ENCODE data around the gene CYB561D2.

Gene CYB561D2

DNA sequence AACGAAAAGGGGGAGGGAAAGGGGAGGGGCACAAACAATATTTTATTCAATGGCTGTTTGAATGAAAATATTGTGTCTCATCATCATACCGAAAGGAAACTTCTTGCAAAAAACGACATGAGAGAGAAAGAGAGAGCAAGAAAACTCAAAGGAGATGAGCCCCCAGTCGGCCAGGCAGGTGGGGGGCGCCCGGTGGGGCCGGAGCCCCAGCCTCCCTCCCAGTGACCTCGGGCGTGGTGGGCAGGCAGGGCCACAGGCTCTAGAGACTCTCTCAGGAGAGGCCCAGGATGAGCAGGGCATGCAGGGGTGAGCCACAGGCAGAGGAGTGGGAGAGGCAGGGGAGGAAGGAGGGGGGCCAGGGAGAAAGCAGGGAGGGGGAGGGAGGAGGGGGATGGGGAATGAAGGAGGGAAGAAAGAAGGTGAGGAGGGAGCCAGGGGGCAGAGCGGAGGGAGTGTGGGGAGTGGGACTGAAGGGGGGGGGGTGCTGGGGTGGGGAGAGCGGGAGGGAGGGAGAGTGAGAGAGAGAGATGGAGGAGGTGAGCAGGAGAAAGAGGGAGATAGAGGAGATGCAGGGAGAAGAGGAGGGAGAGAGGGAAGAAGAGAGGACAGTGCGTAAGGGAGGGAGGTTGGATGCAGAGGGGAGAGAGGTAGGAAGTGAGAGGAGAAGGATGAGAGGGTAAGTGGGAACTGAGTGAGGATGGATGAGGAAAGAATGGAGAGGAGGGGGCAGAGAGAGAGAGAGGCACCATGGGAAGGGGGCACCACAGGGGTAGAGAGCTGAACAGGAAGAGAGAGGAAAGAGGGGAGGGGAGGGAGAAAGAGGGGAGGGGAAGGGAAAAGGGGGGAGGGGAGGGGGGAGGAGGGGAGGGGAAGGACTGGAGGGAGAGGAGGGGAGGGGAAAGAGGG lies 22.7 kb downstream of the CYB561D2 start:
- H3K4me3 ChIP-seq (ENCODE audit: low read depth in 1 of 2, low read length in 2 of 2): no peak overlapping the region
- H3K4me1 ChIP-seq (ENCODE audit: control insufficient read depth in 1 of 2, insufficient read depth in 2 of 2, low read length in 2 of 2): no peaks in the 10 kb centered on the region
- H3K27ac ChIP-seq (ENCODE audit: low read length): no peak overlapping the region
- H3K36me3 ChIP-seq (ENCODE audit: control insufficient read depth in 1 of 2, insufficient read depth in 2 of 2, low read length in 2 of 2): no peaks in the 10 kb centered on the region
- no peaks in the 10 kb centered on the region for H3K27me3 ChIP-seq (ENCODE audit: low read depth, low read length)
- no peaks in the 10 kb centered on the region for H3K9me3 ChIP-seq (ENCODE audit: control insufficient read depth in 1 of 2, low read length in 2 of 2)

DNA sequence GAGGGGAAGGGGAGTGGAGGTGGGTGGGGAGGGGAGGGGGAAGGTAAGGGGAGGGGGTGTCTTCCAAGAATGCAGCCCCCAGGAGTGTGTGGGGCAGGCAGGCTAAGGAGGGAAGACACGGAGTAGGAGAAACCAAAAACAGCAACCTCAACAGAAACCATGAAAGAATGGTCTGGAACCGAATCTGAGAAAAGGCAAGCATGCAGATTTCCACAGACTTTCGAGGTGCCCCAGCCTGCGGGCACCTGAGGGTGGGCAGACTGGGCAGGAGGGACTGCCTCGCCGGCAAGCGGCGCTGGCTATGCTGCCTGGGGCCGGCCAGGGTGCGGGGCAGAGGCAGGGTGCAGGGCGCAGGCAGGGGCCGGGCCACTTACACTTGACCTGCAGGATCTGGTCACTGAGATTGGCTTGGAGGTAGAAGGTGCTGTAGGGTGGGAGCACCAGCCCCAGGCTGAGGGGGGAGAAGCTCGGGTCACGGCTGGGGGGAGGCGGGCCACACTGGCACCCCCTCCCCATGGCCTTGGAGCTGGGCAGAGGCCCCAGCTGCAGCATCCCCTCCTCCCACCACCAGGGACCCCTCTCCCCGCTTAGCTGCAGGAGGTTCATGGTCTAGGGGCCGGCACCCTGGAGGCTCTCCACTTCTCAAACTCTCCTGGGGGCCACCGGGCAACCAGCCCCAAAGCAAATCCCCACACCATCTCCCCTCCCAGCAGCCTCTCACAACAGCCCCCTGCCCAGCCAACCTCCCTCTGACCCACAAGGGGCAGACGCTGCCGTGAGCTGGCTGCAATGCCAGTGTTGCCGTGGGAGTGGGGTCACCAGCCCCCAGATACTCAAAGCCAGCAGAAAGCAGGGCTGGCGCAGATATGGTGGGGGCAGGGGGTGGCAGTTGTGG lies 23.9 kb downstream of the CYB561D2 start:
- Histone ChIP-seq H3K4me3 (ENCODE audit: low read depth in 1 of 2, low read length in 2 of 2) (no peak overlapping the region), H3K27ac (ENCODE audit: low read length) (no peak overlapping the region)

DNA sequence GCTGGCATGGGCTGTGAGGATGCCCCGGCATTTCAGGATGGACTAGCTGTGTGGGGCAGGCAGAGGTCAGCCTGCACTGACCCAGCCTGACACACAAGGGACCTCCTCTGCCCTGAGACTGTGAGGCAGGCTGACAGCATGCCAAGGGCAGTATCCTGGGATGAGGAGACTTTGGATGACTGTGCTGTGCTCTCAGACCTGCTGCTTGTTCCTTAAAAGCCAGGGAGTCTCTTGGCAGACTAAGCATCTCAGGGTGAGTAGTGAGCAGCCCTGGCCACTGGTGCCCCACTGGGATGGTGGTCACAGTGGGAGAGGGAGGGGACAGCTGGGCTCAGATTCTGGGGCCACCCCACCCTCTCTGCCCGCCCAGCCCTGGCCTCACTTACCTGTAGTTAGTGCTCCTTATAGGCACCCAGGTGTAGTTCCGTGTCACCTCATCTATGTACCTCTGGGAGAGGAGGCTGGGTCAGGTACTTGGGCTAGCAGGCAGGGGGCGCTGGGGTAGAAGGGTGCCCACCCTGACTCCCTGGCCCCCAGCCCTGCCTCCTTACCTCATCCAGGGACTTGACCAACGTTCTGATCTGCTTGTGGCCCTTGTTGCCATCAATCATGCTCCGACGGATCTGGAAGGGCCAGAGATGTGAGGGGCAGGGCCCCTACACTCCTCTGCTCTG lies 24.7 kb downstream of the CYB561D2 start:
- H3K4me3 ChIP-seq (ENCODE audit: low read depth in 1 of 2, low read length in 2 of 2): no peak overlapping the region
- no peaks in the 10 kb centered on the region for H3K4me1 ChIP-seq (ENCODE audit: control insufficient read depth in 1 of 2, insufficient read depth in 2 of 2, low read length in 2 of 2)
- H3K9me3 ChIP-seq (ENCODE audit: control insufficient read depth in 1 of 2, low read length in 2 of 2): no peaks in the 10 kb centered on the region
- H3K27ac ChIP-seq (ENCODE audit: low read length): no peak overlapping the region
- H3K27me3 ChIP-seq (ENCODE audit: low read depth, low read length): no peaks in the 10 kb centered on the region
- H3K36me3 ChIP-seq (ENCODE audit: control insufficient read depth in 1 of 2, insufficient read depth in 2 of 2, low read length in 2 of 2): no peaks in the 10 kb centered on the region

More for the DNA sequence above, 23.9 kb downstream of the CYB561D2 start:
- no peaks in the 10 kb centered on the region for H3K36me3 ChIP-seq (ENCODE audit: control insufficient read depth in 1 of 2, insufficient read depth in 2 of 2, low read length in 2 of 2)
- H3K4me1 ChIP-seq (ENCODE audit: control insufficient read depth in 1 of 2, insufficient read depth in 2 of 2, low read length in 2 of 2): no peaks in the 10 kb centered on the region
- no peaks in the 10 kb centered on the region for H3K9me3 ChIP-seq (ENCODE audit: control insufficient read depth in 1 of 2, low read length in 2 of 2)
- H3K27me3 ChIP-seq (ENCODE audit: low read depth, low read length): no peaks in the 10 kb centered on the region

DNA sequence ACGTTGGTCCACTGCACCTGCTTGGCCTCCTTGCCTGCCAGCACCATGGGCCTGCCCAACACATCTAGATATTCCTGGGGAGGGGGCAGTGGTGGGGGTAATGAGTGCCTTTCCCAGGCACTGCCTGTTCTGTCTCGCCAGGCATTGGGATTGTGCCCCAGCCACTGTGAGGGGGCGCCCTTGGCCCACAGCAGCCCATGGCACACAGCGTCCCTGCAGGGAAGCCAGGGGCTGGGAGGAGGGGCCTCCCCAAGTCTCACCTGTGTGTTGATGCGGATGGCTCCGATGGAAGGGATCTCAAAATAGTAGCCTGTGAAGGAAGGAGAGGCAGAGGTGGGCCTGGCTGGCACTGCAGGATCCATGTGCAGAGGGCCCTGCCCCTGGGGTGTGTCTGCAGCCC lies 27.4 kb downstream of the CYB561D2 start:
- Histone ChIP-seq H3K36me3 (ENCODE audit: control insufficient read depth in 1 of 2, insufficient read depth in 2 of 2, low read length in 2 of 2) (no peaks in the 10 kb centered on the region), H3K27me3 (ENCODE audit: low read depth, low read length) (no peaks in the 10 kb centered on the region), H3K4me1 (ENCODE audit: control insufficient read depth in 1 of 2, insufficient read depth in 2 of 2, low read length in 2 of 2) (no peaks in the 10 kb centered on the region), H3K27ac (ENCODE audit: low read length) (no peak overlapping the region), H3K9me3 (ENCODE audit: control insufficient read depth in 1 of 2, low read length in 2 of 2) (no peaks in the 10 kb centered on the region), H3K4me3 (ENCODE audit: low read depth in 1 of 2, low read length in 2 of 2) (no peak overlapping the region)

DNA sequence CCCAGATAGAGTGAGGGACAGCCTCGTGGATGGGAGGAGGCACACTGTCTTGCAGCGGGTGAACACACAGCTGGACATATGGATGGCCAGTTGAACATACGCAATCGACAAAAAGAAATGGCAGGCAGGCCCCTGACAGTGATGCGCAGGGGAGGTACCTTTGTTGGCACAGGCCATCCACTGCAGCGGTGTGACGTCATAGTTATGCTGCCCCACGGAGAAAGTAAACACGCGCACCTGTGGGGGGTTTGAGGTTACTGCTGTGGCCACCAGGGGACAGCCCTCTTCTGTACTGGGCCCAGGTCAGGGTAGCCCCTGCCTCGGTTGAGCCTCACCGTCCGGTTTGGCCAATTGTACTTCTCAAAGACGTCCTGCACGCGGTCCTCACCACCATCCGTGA lies 28.1 kb downstream of the CYB561D2 start:
- Histone ChIP-seq H3K27me3 (ENCODE audit: low read depth, low read length) (no peaks in the 10 kb centered on the region), H3K9me3 (ENCODE audit: control insufficient read depth in 1 of 2, low read length in 2 of 2) (no peaks in the 10 kb centered on the region), H3K27ac (ENCODE audit: low read length) (no peak overlapping the region), H3K36me3 (ENCODE audit: control insufficient read depth in 1 of 2, insufficient read depth in 2 of 2, low read length in 2 of 2) (no peaks in the 10 kb centered on the region), H3K4me3 (ENCODE audit: low read depth in 1 of 2, low read length in 2 of 2) (no peak overlapping the region), H3K4me1 (ENCODE audit: control insufficient read depth in 1 of 2, insufficient read depth in 2 of 2, low read length in 2 of 2) (no peaks in the 10 kb centered on the region)

DNA sequence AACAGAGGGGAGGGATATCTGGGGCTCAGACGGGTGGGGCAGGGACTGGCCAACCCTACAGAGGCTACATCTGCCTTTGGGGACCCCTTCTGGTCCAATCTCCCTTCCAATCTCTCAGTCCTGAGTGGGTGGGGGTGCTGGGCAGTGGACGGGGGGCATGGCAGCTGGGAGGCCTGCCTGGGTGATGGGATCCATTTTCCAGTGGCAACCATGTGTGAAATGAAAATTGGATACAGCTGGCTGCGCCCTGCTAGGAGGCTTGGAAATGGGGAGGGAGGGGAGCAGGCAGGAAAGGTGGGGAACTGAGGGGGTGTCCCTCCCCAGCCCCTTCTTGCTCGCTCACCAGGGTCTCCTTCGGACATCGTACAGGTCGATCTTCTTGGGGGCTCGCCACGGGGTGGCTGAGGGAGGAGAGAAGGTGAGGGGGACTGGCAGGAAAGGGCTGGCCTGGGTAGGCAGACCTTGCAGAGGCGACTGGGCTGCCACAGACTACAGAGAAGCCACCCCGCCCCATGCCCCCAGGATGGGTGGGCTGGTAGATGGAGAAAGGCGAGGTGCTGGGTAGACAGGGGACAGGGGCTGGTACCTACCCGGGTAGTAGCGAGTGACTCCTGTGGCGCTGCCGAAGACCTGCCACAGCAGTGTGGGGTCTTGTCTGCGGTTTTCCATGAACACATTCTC lies 29.9 kb downstream of the CYB561D2 start:
- H3K4me3 ChIP-seq (ENCODE audit: low read depth in 1 of 2, low read length in 2 of 2): no peak overlapping the region

DNA sequence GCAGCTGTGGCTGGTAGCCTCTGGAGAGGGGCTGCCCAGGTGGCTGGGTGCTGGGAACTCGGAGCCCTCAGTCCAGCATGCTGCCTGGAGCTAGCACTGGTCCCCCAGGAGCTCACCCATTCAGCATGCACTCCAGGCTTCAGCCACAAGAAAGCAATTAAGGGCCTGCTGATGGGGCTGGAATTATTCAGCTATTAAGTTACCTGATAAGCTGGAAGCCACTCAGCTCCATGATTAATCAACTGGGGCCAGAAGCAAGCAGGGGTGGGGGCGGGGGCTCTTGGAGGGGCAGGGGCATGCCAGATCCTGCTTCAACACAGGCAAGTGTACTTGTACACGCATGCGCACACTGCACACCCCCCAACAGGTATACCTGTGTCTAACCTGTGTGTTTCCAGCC lies 30.7 kb downstream of the CYB561D2 start:
- Histone ChIP-seq H3K36me3 (ENCODE audit: control insufficient read depth in 1 of 2, insufficient read depth in 2 of 2, low read length in 2 of 2) (no peaks in the 10 kb centered on the region), H3K4me1 (ENCODE audit: control insufficient read depth in 1 of 2, insufficient read depth in 2 of 2, low read length in 2 of 2) (no peaks in the 10 kb centered on the region), H3K4me3 (ENCODE audit: low read depth in 1 of 2, low read length in 2 of 2) (no peak overlapping the region), H3K9me3 (ENCODE audit: control insufficient read depth in 1 of 2, low read length in 2 of 2) (no peaks in the 10 kb centered on the region), H3K27me3 (ENCODE audit: low read depth, low read length) (no peaks in the 10 kb centered on the region), H3K27ac (ENCODE audit: low read length) (no peak overlapping the region)

More for the DNA sequence above, 29.9 kb downstream of the CYB561D2 start:
- H3K27ac ChIP-seq (ENCODE audit: low read length): no peak overlapping the region
- H3K4me1 ChIP-seq (ENCODE audit: control insufficient read depth in 1 of 2, insufficient read depth in 2 of 2, low read length in 2 of 2): no peaks in the 10 kb centered on the region
- H3K36me3 ChIP-seq (ENCODE audit: control insufficient read depth in 1 of 2, insufficient read depth in 2 of 2, low read length in 2 of 2): no peaks in the 10 kb centered on the region
- H3K27me3 ChIP-seq (ENCODE audit: low read depth, low read length): no peaks in the 10 kb centered on the region
- no peaks in the 10 kb centered on the region for H3K9me3 ChIP-seq (ENCODE audit: control insufficient read depth in 1 of 2, low read length in 2 of 2)

DNA sequence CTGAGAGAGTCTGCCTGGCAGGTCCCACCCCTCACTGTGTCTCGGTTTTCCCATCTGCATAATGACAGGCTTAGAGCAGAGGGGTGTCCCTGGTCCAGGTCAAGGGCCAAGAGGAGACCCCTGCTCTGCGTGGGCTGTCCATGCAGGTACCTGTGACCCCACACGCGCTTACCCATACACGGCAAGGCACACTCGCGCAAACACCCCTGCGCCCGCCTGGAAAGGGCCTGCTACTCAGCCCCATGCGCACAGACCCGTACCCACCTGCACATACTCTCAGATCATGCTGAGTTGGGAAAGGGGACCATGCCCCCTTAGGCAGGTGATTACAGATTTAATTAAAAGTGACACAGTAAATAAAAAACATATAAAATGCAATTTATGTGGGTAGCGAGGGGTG lies 32.1 kb downstream of the CYB561D2 start:
- no peak overlapping the region for H3K4me3 ChIP-seq (ENCODE audit: low read depth in 1 of 2, low read length in 2 of 2)
- no peaks in the 10 kb centered on the region for H3K4me1 ChIP-seq (ENCODE audit: control insufficient read depth in 1 of 2, insufficient read depth in 2 of 2, low read length in 2 of 2)
- H3K36me3 ChIP-seq (ENCODE audit: control insufficient read depth in 1 of 2, insufficient read depth in 2 of 2, low read length in 2 of 2): no peaks in the 10 kb centered on the region
- H3K9me3 ChIP-seq (ENCODE audit: control insufficient read depth in 1 of 2, low read length in 2 of 2): no peaks in the 10 kb centered on the region
- no peak overlapping the region for H3K27ac ChIP-seq (ENCODE audit: low read length)
- no peaks in the 10 kb centered on the region for H3K27me3 ChIP-seq (ENCODE audit: low read depth, low read length)

DNA sequence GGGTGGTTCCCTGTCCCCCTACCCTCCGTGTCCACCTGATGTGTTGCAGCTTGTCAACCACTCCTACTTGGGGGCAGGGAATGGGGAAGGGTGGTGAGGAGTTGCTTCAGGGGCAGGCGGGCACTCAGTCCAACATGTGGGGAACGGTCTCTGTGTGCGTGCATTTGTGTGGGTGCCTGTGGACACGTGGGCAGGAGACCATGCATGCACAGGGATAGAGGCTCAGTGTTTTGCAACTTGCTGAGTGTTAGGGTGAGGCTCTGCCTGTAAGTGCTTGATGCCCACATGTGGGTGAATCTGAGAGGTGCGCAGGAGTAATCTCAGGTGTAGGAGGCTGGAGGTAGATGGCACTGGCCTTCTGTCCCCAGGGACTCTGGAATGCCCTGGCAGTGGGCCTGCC lies 33.1 kb downstream of the CYB561D2 start:
- no peak overlapping the region for H3K27ac ChIP-seq (ENCODE audit: low read length)
- no peak overlapping the region for H3K4me3 ChIP-seq (ENCODE audit: low read depth in 1 of 2, low read length in 2 of 2)
- no peaks in the 10 kb centered on the region for H3K9me3 ChIP-seq (ENCODE audit: control insufficient read depth in 1 of 2, low read length in 2 of 2)
- no peaks in the 10 kb centered on the region for H3K36me3 ChIP-seq (ENCODE audit: control insufficient read depth in 1 of 2, insufficient read depth in 2 of 2, low read length in 2 of 2)
- H3K27me3 ChIP-seq (ENCODE audit: low read depth, low read length): no peaks in the 10 kb centered on the region
- no peaks in the 10 kb centered on the region for H3K4me1 ChIP-seq (ENCODE audit: control insufficient read depth in 1 of 2, insufficient read depth in 2 of 2, low read length in 2 of 2)

DNA sequence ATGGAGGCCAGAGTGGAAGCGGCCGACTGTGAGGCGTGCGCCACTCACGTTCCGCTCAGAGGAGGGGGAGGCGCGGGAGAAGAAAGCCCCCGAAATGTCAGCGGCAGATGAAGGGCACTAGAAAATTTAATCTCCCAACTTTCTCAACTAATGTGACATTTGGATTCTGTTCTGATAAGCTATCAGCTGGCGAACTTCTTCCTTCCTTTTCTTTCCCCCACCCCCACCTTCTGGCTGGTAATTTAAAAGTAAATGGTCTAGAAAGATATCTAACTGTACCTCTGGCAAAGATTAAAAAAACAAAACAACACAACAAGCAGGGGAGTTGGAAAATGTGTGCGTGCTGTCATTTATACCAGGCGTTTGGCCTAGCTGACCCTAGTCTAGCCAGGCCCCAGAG lies 35.1 kb downstream of the CYB561D2 start:
- no peaks in the 10 kb centered on the region for H3K27me3 ChIP-seq (ENCODE audit: low read depth, low read length)
- H3K4me1 ChIP-seq (ENCODE audit: control insufficient read depth in 1 of 2, insufficient read depth in 2 of 2, low read length in 2 of 2): peaks cover 0 to 3% of the 10 kb centered on the region in 2 donors
- no peaks in the 10 kb centered on the region for H3K36me3 ChIP-seq (ENCODE audit: control insufficient read depth in 1 of 2, insufficient read depth in 2 of 2, low read length in 2 of 2)
- H3K9me3 ChIP-seq (ENCODE audit: control insufficient read depth in 1 of 2, low read length in 2 of 2): no peaks in the 10 kb centered on the region
- no peak overlapping the region for H3K27ac ChIP-seq (ENCODE audit: low read length)
- H3K4me3 ChIP-seq (ENCODE audit: low read depth in 1 of 2, low read length in 2 of 2): no peak overlapping the region
